ENCODE results near the gene RNF212. TPM values are rescaled to one million over a fixed set of nuclear protein-coding genes. Genes with fewer than 3 reads are reported as not detected.

Gene RNF212
- total and polyA plus RNA-seq, 4 donors: 3.5 to 8.8 (median 5.3) TPM

DNA sequence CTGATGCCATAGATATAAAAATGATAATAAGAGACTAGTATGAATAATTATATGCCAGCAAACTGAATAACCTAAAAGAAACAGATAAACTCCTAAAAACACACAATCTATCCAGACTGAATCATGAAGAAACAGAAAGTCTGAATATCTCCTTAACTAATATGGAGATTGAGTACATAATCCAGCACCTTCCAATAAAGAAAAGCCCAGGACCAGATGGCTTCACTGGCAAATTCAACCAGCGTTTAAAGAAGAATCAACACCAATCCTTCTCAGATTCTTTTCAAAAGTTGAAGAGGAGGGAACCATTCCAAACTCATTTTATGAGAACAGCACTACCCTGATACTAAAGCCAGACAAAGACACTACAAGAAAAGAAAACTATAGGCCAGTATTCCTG is 26.5 kb upstream of the RNF212 start:
- peaks cover 0 to 8% (median 0%) of the 10 kb centered on the region in 3 donors for H3K27me3 ChIP-seq (ENCODE audit: control insufficient read depth in 3 of 3, insufficient read depth in 3 of 3, low read length in 2 of 3)
- TF ChIP-seq, protein P1, sequence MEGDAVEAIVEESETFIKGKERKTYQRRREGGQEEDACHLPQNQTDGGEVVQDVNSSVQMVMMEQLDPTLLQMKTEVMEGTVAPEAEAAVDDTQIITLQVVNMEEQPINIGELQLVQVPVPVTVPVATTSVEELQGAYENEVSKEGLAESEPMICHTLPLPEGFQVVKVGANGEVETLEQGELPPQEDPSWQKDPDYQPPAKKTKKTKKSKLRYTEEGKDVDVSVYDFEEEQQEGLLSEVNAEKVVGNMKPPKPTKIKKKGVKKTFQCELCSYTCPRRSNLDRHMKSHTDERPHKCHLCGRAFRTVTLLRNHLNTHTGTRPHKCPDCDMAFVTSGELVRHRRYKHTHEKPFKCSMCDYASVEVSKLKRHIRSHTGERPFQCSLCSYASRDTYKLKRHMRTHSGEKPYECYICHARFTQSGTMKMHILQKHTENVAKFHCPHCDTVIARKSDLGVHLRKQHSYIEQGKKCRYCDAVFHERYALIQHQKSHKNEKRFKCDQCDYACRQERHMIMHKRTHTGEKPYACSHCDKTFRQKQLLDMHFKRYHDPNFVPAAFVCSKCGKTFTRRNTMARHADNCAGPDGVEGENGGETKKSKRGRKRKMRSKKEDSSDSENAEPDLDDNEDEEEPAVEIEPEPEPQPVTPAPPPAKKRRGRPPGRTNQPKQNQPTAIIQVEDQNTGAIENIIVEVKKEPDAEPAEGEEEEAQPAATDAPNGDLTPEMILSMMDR (IDR thresholded peaks at IDR 0.05; ENCODE audit: control extremely low read depth, extremely low read depth): no peak
- H3K9ac ChIP-seq (ENCODE audit: insufficient read depth in 1 of 2, low read length in 2 of 2): no peak overlapping the region
- ATAC-seq (ENCODE audit: insufficient read depth, low FRiP score) (no peak), DNase-seq (no peak)
- no peaks in the 10 kb centered on the region for H3K4me1 ChIP-seq (ENCODE audit: control insufficient read depth in 5 of 5, insufficient read depth in 5 of 5, low read length in 5 of 5)
- H3K4me3 ChIP-seq: no peak overlapping the region
- H3K9me3 ChIP-seq (ENCODE audit: control insufficient read depth in 4 of 4, insufficient read depth in 3 of 4, low read length in 3 of 4): peaks cover 0 to 2% (median 0%) of the 10 kb centered on the region in 4 donors
- H3K36me3 ChIP-seq (ENCODE audit: control insufficient read depth in 4 of 4, insufficient read depth in 4 of 4, low read length in 4 of 4): no peaks in the 10 kb centered on the region
- no peak overlapping the region for H3K27ac ChIP-seq (ENCODE audit: low read depth in 1 of 2, low read length in 1 of 2)
- WGBS, 2 donors: 90% methylated on average over 1 of the region's 1 CpG

DNA sequence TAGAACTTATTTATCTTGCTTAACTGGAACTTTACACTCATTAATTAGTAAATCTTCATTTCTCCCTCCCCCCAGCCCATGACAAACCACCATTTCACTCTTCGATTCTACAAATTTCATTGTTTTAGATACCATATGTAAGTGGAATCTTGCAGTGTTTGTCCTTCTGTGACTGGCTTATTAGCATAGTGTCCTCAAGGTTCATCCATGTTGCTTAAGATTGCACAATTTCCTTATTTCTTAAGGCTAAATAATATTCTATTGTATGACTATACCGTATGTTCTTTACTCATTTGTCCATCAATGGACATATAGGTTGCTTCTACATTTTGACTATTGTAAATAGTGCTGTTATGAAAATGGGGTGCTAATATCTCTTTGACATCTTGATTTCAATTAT is 24.5 kb upstream of the RNF212 start:
- WGBS, 2 donors: 56 to 68% methylated on average over 2 of the region's 2 CpGs
- no peak overlapping the region for H3K4me3 ChIP-seq
- ATAC-seq (ENCODE audit: insufficient read depth, low FRiP score) (no peak), DNase-seq (no peak)
- H3K4me1 ChIP-seq (ENCODE audit: control insufficient read depth in 5 of 5, insufficient read depth in 5 of 5, low read length in 5 of 5): no peaks in the 10 kb centered on the region
- H3K27ac ChIP-seq (ENCODE audit: low read depth in 1 of 2, low read length in 1 of 2): no peak overlapping the region
- TF ChIP-seq, protein P1 (IDR thresholded peaks at IDR 0.05; ENCODE audit: control extremely low read depth, extremely low read depth): no peak
- H3K27me3 ChIP-seq (ENCODE audit: control insufficient read depth in 3 of 3, insufficient read depth in 3 of 3, low read length in 2 of 3): peaks cover 0 to 7% (median 0%) of the 10 kb centered on the region in 3 donors
- no peak overlapping the region for H3K9ac ChIP-seq (ENCODE audit: insufficient read depth in 1 of 2, low read length in 2 of 2)
- no peaks in the 10 kb centered on the region for H3K9me3 ChIP-seq (ENCODE audit: control insufficient read depth in 4 of 4, insufficient read depth in 3 of 4, low read length in 3 of 4)
- no peaks in the 10 kb centered on the region for H3K36me3 ChIP-seq (ENCODE audit: control insufficient read depth in 4 of 4, insufficient read depth in 4 of 4, low read length in 4 of 4)

DNA sequence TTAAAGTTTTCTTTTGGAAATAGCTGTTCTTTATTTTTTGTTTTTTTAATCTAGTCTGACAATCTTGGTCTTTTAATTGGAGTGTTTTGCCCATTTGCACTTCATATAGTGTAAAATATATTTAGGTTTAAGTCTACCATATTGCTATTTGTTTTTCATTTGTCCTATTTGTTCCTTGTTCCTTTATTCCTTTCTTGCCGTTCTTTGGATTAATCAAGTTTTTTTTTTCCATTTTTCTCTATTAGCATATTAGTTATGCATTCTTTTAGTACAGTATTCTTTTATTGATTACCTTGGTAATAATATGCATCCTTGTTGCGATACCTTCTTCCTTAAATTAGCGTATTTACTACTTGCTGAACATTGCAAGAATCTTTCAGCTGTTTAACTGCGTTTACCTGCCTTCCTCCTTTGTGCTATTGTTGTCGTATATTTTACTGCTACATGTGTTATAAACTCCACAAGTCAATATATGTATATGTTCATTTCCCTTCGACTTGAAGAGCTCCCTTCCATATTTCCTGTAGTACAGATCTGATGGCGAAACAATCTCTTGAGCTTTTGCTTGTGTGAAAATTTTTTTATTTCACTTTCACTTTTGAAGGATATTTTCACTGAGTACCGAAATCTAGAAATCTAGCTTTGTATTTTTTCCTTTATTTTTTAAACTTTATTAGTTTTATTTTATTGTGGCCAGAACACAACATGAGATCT is 23.9 kb upstream of the RNF212 start:
- TF ChIP-seq, protein P1 (IDR thresholded peaks at IDR 0.05; ENCODE audit: control extremely low read depth, extremely low read depth): no peak
- H3K4me1 ChIP-seq (ENCODE audit: control insufficient read depth in 5 of 5, insufficient read depth in 5 of 5, low read length in 5 of 5): no peaks in the 10 kb centered on the region
- no peak overlapping the region for H3K27ac ChIP-seq (ENCODE audit: low read depth in 1 of 2, low read length in 1 of 2)
- WGBS, 2 donors: 39 to 49% methylated on average over 8 of the region's 8 CpGs
- H3K27me3 ChIP-seq (ENCODE audit: control insufficient read depth in 3 of 3, insufficient read depth in 3 of 3, low read length in 2 of 3): peaks cover 0 to 4% (median 0%) of the 10 kb centered on the region in 3 donors
- no peak overlapping the region for H3K9ac ChIP-seq (ENCODE audit: insufficient read depth in 1 of 2, low read length in 2 of 2)
- DNase-seq (no peak), ATAC-seq (ENCODE audit: insufficient read depth, low FRiP score) (no peak)
- H3K36me3 ChIP-seq (ENCODE audit: control insufficient read depth in 4 of 4, insufficient read depth in 4 of 4, low read length in 4 of 4): no peaks in the 10 kb centered on the region
- H3K9me3 ChIP-seq (ENCODE audit: control insufficient read depth in 4 of 4, insufficient read depth in 3 of 4, low read length in 3 of 4): no peaks in the 10 kb centered on the region
- H3K4me3 ChIP-seq: no peak overlapping the region

Data from lung (tissue), 12 donors.